ENCODE data around the gene QRICH1. TPM values are rescaled to one million over a fixed set of nuclear protein-coding genes. Genes with fewer than 3 reads are reported as not detected.
A peak's percentile ranks its signal among the peaks of the same experiment; 100 is the strongest.

The QRICH1 gene
- total RNA-seq, 1 donor from 2014 or later = 56.0 TPM

DNA sequence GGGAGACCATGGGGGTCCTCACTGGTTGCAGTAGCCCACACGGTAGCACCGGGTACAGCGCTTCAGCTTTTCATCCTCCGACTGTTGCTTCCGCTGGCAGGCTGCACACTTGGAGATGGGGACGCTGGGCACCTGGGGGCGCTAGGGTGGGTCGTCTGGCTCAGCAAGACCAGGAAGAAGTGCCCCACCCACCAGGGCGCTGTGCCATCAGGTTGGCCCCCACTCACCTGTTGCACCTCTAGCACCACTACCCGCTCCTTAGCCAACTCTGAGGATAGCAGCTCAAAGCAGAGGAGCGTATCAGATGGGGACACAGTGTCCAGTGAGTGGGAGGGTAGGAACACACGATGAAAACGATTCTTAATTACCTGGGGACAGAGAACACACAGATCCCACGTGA, 18.4 kb upstream of the QRICH1 start:
- TF ChIP-seq, protein P1, sequence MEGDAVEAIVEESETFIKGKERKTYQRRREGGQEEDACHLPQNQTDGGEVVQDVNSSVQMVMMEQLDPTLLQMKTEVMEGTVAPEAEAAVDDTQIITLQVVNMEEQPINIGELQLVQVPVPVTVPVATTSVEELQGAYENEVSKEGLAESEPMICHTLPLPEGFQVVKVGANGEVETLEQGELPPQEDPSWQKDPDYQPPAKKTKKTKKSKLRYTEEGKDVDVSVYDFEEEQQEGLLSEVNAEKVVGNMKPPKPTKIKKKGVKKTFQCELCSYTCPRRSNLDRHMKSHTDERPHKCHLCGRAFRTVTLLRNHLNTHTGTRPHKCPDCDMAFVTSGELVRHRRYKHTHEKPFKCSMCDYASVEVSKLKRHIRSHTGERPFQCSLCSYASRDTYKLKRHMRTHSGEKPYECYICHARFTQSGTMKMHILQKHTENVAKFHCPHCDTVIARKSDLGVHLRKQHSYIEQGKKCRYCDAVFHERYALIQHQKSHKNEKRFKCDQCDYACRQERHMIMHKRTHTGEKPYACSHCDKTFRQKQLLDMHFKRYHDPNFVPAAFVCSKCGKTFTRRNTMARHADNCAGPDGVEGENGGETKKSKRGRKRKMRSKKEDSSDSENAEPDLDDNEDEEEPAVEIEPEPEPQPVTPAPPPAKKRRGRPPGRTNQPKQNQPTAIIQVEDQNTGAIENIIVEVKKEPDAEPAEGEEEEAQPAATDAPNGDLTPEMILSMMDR (IDR thresholded peaks at IDR 0.05; ENCODE audit: insufficient read depth, low read length, poor library complexity, severe bottlenecking) = no peak
- no peak for DNase-seq (ENCODE audit: low read depth)
- H3K36me3 ChIP-seq (ENCODE audit: control insufficient read depth, insufficient read depth, low read length) = peaks cover 1% of the 10 kb centered on the region
- H3K27me3 ChIP-seq (ENCODE audit: control insufficient read depth, insufficient read depth, low read length) = no peaks in the 10 kb centered on the region
- H3K4me3 ChIP-seq (ENCODE audit: low read depth, low read length) = no peak overlapping the region

DNA sequence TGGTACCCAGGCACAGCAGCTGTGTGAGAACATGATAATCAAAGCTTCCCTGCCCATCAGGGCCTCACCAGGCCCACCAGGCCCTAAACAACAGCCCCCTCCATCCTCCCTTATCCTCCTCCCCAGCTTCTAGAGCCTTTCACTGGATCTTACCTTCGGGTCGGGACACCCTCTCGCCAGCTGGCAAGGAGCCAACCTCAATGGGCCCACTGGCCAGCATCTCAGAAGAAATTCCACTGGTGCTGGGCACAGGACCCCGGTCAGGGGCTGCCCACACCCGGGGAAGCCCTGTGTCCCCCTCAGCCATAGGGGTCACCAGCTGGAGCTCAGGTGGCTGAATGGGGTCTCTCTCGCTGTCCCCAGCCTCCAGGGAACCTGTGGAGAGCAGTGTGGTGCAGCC, 17.5 kb upstream of the QRICH1 start:
- no peak for DNase-seq (ENCODE audit: low read depth)
- no peak overlapping the region for H3K4me3 ChIP-seq (ENCODE audit: low read depth, low read length)
- peaks cover 1% of the 10 kb centered on the region for H3K36me3 ChIP-seq (ENCODE audit: control insufficient read depth, insufficient read depth, low read length)

DNA sequence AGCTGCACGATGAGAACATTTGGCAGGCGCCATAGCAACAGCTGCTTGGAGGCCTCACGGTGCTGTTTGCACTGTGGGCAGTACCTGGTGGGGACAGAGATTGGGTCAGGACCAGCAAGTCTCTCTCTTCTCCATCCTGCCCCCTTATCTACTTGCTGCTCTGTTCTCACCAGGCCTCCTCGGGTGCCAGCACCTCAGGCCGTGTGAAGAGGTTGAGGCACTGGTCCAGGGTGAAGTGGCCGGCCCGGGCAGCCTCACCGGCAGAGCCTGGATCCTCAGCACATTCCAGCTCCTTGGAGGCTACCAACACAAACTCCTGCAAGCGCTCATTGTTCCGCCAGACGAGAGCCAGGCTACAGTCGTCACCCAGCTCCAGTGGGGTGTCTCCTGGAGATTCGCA, 16.9 kb upstream of the QRICH1 start:
- H3K4me3 ChIP-seq (ENCODE audit: low read depth, low read length) = no peak overlapping the region
- TF ChIP-seq, protein P1 (IDR thresholded peaks at IDR 0.05; ENCODE audit: insufficient read depth, low read length, poor library complexity, severe bottlenecking) = no peak
- peaks cover 1% of the 10 kb centered on the region for H3K36me3 ChIP-seq (ENCODE audit: control insufficient read depth, insufficient read depth, low read length)
- DNase-seq (ENCODE audit: low read depth) = no peak
- no peaks in the 10 kb centered on the region for H3K27me3 ChIP-seq (ENCODE audit: control insufficient read depth, insufficient read depth, low read length)

More for the DNA sequence above, 17.5 kb upstream of the QRICH1 start:
- no peaks in the 10 kb centered on the region for H3K27me3 ChIP-seq (ENCODE audit: control insufficient read depth, insufficient read depth, low read length)
- TF ChIP-seq, protein P1 (IDR thresholded peaks at IDR 0.05; ENCODE audit: insufficient read depth, low read length, poor library complexity, severe bottlenecking) = no peak

DNA sequence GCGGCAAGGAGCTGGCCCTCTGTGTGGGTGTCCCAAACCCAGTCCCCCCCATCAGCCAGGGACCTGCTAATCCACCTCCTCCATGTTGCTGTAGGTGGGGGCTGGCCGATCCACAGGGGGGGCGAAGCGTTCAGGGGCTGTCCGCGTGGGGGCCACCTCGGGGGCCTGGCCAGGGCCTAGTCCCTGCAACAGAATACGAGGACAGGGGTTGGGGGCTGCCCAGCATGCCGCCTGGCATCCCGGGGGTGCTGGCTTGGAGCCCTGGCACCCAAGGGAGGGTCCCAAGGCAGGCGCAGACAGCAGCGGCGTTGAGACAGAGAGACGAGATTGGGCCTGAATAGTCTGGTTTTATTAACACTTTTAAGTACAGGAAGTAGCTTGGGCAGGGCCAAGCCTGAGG, 14.5 kb upstream of the QRICH1 start:
- Histone ChIP-seq H3K27me3 (ENCODE audit: control insufficient read depth, insufficient read depth, low read length) (no peaks in the 10 kb centered on the region), H3K4me3 (ENCODE audit: low read depth, low read length) (no peak overlapping the region), H3K36me3 (ENCODE audit: control insufficient read depth, insufficient read depth, low read length) (no peaks in the 10 kb centered on the region)
- DNase-seq (ENCODE audit: low read depth) = no peak
- TF ChIP-seq, protein P1 (IDR thresholded peaks at IDR 0.05; ENCODE audit: insufficient read depth, low read length, poor library complexity, severe bottlenecking) = no peak

DNA sequence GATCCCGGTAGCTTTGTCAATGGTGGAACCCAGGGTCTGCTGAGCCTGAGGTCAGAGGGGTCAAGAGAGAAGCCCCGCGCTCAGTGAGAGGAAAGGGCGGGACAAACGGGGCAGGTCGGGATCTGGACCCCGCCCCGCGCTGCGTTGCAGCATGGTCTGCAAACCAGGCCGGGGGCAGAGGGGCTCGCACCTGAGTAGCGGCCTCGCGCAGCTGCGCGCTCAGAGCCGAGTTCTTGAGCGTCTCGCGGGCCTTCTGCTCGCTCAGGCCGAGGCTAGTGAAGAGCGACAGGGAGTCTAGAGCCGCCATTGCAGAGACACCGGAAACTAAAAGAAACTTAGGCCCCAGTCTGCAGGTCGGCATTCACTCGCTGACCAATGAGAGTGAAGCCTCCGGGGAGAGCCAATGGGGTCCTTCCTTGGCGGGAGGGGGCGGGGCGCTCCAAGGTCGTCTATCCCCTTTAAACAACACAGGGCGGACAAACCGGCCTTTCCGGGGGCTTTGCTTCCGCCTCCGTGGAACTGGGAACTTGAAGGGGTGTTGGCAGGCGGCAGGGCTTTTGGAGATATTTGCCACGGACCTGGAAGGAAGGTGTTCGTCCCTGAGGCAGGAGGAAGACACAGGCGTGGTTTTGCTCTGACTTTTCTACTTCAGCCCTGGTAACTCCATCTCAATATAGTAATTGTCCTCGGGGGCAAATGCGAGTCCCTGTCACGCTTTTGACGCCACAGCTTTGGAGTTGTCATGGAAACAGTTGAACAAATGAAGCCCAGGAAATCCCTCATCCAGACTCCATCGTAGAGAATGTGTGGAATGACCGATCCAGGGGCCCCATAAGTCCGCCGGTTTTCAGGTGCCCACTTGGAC, 10.8 kb upstream of the QRICH1 start, which contains the start of gene QARS1:
Gene QARS1 (minus strand): TSS at position 331 of the 865 bp plus-strand sequence. CDS start 24 bp downstream, at position 307.
- no peaks in the 10 kb centered on the region for H3K36me3 ChIP-seq (ENCODE audit: control insufficient read depth, insufficient read depth, low read length)
- H3K27me3 ChIP-seq (ENCODE audit: control insufficient read depth, insufficient read depth, low read length) = no peaks in the 10 kb centered on the region
- DNase-seq (ENCODE audit: low read depth) = peak; percentile 70
- TF ChIP-seq, protein P1 (IDR thresholded peaks at IDR 0.05; ENCODE audit: insufficient read depth, low read length, poor library complexity, severe bottlenecking) = no peak
- peak within 1 kb of the TSS; percentile 76 for H3K4me3 ChIP-seq (ENCODE audit: low read depth, low read length)
